HepG2 (cell line): ENCODE measurements around the gene TSEN54. TPM values are rescaled to one million over a fixed set of nuclear protein-coding genes. Genes with fewer than 3 reads are reported as not detected.

Experiments
- ATAC-seq: fragments of 200-7000 bp; cut with Tn5 transposase; 3 replicates; pipeline ENCODE4 v1.9.1; 2020; ENCODE audit warnings: mild to moderate bottlenecking, moderate library complexity
- BruUV-seq: library from RNA; stranded (reverse); fragments of 400-500 nt; replicated peaks from 2 replicates; lab custom pipeline; 2021; lab: Mats Ljungman, UMichigan
- CTCF ChIA-PET: fragments of 300-600 bp; formaldehyde crosslinking; extraction: SDS; loops from one replicate; lab custom pipeline; 2021; ENCODE audit warnings: low total read pairs, inconsistent platforms, low intra/inter-chr PET ratio; lab: Yijun Ruan, JAX
- POLR2A ChIA-PET: fragments of 350-600 bp; sonication (Branson Sonifier 250); formaldehyde crosslinking; loops from one replicate; lab custom pipeline; 2020; ENCODE audit warnings: antibody characterized with exemption, inconsistent platforms; lab: Yijun Ruan, JAX
- DNase-seq: peaks from one replicate; pipeline ENCODE4 v3.0.0-alpha.2; 2015; ENCODE audit warnings: low spot score
- FAIRE-seq: peaks from 3 replicates; lab custom pipeline; 2011; peaks lifted over from hg19 to GRCh38; lab: Jason Lieb, UNC
- H2AFZ ChIP-seq: one replicate; pipeline ENCODE4 v1.6.1; 2011; ENCODE audit warnings: low read length, inconsistent platforms
- H3K27ac ChIP-seq: fragments of 300-600 bp; 3 replicates; pipeline ENCODE4 v1.8.0; 2011; ENCODE audit warnings: mixed run types, mild to moderate bottlenecking, mixed read lengths, low read length, inconsistent platforms; ENCODE audit not compliant: insufficient read depth; ENCODE audit errors: extremely low read length
- H3K27me3 ChIP-seq, 2 experiments: fragments of 200-600 bp in 1 of 2; 2 replicates in 1 of 2; 3 replicates in 1 of 2; pipeline versions ENCODE4 v1.6.0 to v1.8.0; 2011; ENCODE audit warnings: low read length in 2 of 2, mild to moderate bottlenecking in 2 of 2, moderate library complexity in 2 of 2, inconsistent platforms in 1 of 2; ENCODE audit not compliant: insufficient read depth in 2 of 2, control insufficient read depth in 1 of 2
- H3K36me3 ChIP-seq, 2 experiments: fragments of 200-600 bp in 1 of 2; replicated peaks in 1 of 2; 2 replicates in 1 of 2; 3 replicates in 1 of 2; pipeline versions ENCODE4 v1.5.1 to v1.8.0; 2011; ENCODE audit warnings: low read length in 2 of 2, inconsistent platforms in 1 of 2; ENCODE audit not compliant: insufficient read depth in 2 of 2, control insufficient read depth in 1 of 2
- H3K4me1 ChIP-seq: 2 replicates; pipeline ENCODE4 v1.5.1; 2012; ENCODE audit warnings: low read length, inconsistent platforms; ENCODE audit not compliant: insufficient read depth
- H3K4me2 ChIP-seq: 2 replicates; pipeline ENCODE4 v1.6.0; 2011; ENCODE audit warnings: low read depth, low read length, inconsistent platforms
- H3K4me3 ChIP-seq, 3 experiments: fragments of 200-600 bp in 1 of 3; sonication (generic), shearing (Covaris generic) in 1 of 3; replicated peaks in 1 of 3; 2 replicates each; pipeline ENCODE4 v1.5.1; 2011 to 2016; ENCODE audit warnings: low read length in 3 of 3, inconsistent platforms in 2 of 3, low read depth in 2 of 3, mild to moderate bottlenecking in 2 of 3, control low read depth in 1 of 3, mixed read lengths in 1 of 3; ENCODE audit not compliant: insufficient read depth in 1 of 3
- H3K79me2 ChIP-seq: one replicate; pipeline ENCODE4 v1.6.1; 2011; ENCODE audit warnings: low read length, inconsistent platforms; ENCODE audit not compliant: insufficient read depth
- H3K9ac ChIP-seq: 2 replicates; pipeline ENCODE4 v1.6.0; 2011; ENCODE audit warnings: mild to moderate bottlenecking, low read depth, low read length, inconsistent platforms; ENCODE audit not compliant: insufficient read depth
- H3K9me3 ChIP-seq: 2 replicates; pipeline ENCODE4 v1.5.1; 2012; ENCODE audit warnings: mild to moderate bottlenecking, low read length
- H4K20me1 ChIP-seq: 2 replicates; pipeline ENCODE4 v1.6.0; 2011; ENCODE audit warnings: inconsistent platforms, mild to moderate bottlenecking, low read length, moderate library complexity; ENCODE audit not compliant: insufficient read depth
- EZH2 ChIP-seq: conservative IDR thresholded peaks from 2 replicates; pipeline ENCODE4 v1.6.1; 2012; ENCODE audit warnings: mild to moderate bottlenecking, low read depth, low read length, moderate library complexity
- MAFK ChIP-seq, 2 experiments: IDR thresholded peaks in 1 of 2; conservative IDR thresholded peaks in 1 of 2; 2 replicates each; pipeline ENCODE4 v1.6.1; 2011; ENCODE audit warnings: improper control_type of control experiment in 2 of 2, low read length in 2 of 2
- SAFB2 ChIP-seq: sonication (generic); formaldehyde crosslinking; IDR thresholded peaks from 2 replicates; pipeline ENCODE4 v1.5.1; 2020; ENCODE audit warnings: missing genetic modification reagents, low read depth, mild to moderate bottlenecking, borderline replicate concordance
- ZNF451 ChIP-seq: sonication (generic); formaldehyde crosslinking; IDR thresholded peaks from 2 replicates; pipeline ENCODE4 v1.5.0; 2020; ENCODE audit warnings: mild to moderate bottlenecking, missing genetic modification reagents
- ZNF713 ChIP-seq: sonication (generic); formaldehyde crosslinking; IDR thresholded peaks from 2 replicates; pipeline ENCODE4 v1.4.0; 2020; ENCODE audit warnings: mild to moderate bottlenecking, missing genetic modification reagents
- WGBS: methylation state at CpG from one replicate; pipeline ENCODE4 v1.1.6; 2017; ENCODE audit warnings: low lambda C conversion rate; 5-methylcytosine and 5-hydroxymethylcytosine counted together
- in situ Hi-C: cut with HindIII; loops from 2 replicates; pipeline ENCODE4 v1.10.0; 2017; ENCODE audit warnings: low pct_unique_long_range_greater_than_20kb; ENCODE audit not compliant: extremely low pct_ligation_motif_present
- intact Hi-C: fragments of 100-400 bp; cut with micrococcal nuclease; formaldehyde crosslinking; loops from one replicate; pipeline ENCODE4 v1.10.0; 2022; ENCODE audit not compliant: unreplicated experiment
- polyA plus RNA-seq, 8 experiments: library from polyadenylated mRNA; depleted of rRNA in 3 of 8; stranded (reverse) in 7 of 8; unstranded in 1 of 8; fragments of >200 nt; fragmentation: Illumina TruSeq in 4 of 8; extraction: Trizol in 4 of 8; gene quantifications; 2 replicates each; pipeline versions ENCODE4 v1.2.1 to v1.2.3, GENCODE V29; 2011 to 2016; ENCODE audit warnings: low read depth in 4 of 8, missing spikeins in 1 of 8, mixed read lengths in 1 of 8; ENCODE audit not compliant: insufficient read depth in 1 of 8
- total RNA-seq, 5 experiments: library from RNA; depleted of rRNA; stranded (reverse); fragments of >200 nt; fragmentation: Illumina TruSeq; extraction: Trizol; gene quantifications; 2 replicates each; pipeline ENCODE4 v1.2.3, GENCODE V29; 2016; ENCODE audit warnings: low read depth in 1 of 5
- TF ChIP-seq, protein P1 (sequence below): sonication (generic); formaldehyde crosslinking; IDR thresholded peaks from 2 replicates; pipeline ENCODE4 v1.5.0; 2020; ENCODE audit warnings: mild to moderate bottlenecking, missing genetic modification reagents
- TF ChIP-seq, protein P2 (sequence below): IDR thresholded peaks from 2 replicates; pipeline ENCODE4 v1.6.1; 2016; ENCODE audit warnings: missing biosample characterization, missing genetic modification reagents, low read depth
- TF ChIP-seq, protein P3 (sequence below): sonication (generic); formaldehyde crosslinking; IDR thresholded peaks from 2 replicates; pipeline ENCODE4 v1.4.0; 2020; ENCODE audit warnings: missing genetic modification reagents, low read depth, mild to moderate bottlenecking, borderline replicate concordance
- TF ChIP-seq, protein P4 (sequence below): sonication (generic); formaldehyde crosslinking; IDR thresholded peaks from 2 replicates; pipeline ENCODE4 v1.5.0; 2020; ENCODE audit warnings: missing genetic modification reagents

Gene TSEN54
- total and polyA plus RNA-seq, 2 of the 13 experiments (the other 11 are each of a cell fraction or from before 2014, with no cell fraction given): 62.9 to 63.3 TPM

DNA sequence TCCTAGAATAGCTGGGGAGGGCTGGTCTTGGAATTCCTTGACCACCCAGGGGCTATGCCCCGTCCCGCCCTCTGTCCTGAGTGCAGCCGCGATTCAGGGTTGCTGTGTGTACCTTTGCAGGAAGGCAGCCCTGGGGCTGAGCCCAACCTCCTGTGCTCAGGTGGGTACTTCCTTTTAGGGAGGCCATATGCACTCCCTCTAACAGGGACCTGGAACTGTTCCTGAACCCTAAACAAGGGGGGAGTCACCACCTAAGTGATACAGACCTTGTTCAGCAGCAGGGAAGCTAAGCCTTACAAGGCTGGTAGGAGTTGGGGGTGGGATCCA lies 33.8 kb downstream of the TSEN54 start:
- ChIA-PET POLR2A (interaction anchor here (0.9 to 2.7 kb wide), 8 partner anchors 9 to 230 kb away, joined by 3 to 28 read pairs (median 6); partner anchors contain the start of genes LLGL2 and TSEN54), CTCF (no interaction called here)
- WGBS: 38% methylated on average over 2 of the region's 4 CpGs
- TF ChIP-seq, protein P1, sequence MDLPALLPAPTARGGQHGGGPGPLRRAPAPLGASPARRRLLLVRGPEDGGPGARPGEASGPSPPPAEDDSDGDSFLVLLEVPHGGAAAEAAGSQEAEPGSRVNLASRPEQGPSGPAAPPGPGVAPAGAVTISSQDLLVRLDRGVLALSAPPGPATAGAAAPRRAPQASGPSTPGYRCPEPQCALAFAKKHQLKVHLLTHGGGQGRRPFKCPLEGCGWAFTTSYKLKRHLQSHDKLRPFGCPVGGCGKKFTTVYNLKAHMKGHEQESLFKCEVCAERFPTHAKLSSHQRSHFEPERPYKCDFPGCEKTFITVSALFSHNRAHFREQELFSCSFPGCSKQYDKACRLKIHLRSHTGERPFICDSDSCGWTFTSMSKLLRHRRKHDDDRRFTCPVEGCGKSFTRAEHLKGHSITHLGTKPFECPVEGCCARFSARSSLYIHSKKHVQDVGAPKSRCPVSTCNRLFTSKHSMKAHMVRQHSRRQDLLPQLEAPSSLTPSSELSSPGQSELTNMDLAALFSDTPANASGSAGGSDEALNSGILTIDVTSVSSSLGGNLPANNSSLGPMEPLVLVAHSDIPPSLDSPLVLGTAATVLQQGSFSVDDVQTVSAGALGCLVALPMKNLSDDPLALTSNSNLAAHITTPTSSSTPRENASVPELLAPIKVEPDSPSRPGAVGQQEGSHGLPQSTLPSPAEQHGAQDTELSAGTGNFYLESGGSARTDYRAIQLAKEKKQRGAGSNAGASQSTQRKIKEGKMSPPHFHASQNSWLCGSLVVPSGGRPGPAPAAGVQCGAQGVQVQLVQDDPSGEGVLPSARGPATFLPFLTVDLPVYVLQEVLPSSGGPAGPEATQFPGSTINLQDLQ (CRISPR knock-in tag): 0 out of 2 replicates have a peak, but pooled peaks have one; percentile 10
- no peak for TF ChIP-seq MAFK (conservative IDR thresholded peaks at IDR 0.05 in 1 of 2, IDR thresholded peaks at IDR 0.05 in 1 of 2; ENCODE audit: low read length in 2 of 2)
- no peak for TF ChIP-seq ZNF451 (CRISPR knock-in tag)
- TF ChIP-seq, protein P2, sequence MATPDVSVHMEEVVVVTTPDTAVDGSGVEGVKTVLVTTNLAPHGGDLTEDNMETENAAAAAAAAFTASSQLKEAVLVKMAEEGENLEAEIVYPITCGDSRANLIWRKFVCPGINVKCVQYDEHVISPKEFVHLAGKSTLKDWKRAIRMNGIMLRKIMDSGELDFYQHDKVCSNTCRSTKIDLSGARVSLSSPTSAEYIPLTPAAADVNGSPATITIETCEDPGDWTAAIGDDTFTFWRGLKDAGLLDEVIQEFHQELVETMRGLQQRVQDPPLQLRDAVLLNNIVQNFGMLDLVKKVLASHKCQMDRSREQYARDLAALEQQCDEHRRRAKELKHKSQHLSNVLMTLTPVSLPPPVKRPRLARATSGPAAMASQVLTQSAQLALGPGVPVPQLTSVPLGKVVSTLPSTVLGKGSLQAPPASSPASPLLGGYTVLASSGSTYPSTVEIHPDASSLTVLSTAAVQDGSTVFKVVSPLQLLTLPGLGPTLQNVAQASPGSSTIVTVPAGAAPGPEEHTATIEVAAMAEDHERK (CRISPR knock-in tag): no peak
- TF ChIP-seq EZH2: no peak
- TF ChIP-seq, protein P3, sequence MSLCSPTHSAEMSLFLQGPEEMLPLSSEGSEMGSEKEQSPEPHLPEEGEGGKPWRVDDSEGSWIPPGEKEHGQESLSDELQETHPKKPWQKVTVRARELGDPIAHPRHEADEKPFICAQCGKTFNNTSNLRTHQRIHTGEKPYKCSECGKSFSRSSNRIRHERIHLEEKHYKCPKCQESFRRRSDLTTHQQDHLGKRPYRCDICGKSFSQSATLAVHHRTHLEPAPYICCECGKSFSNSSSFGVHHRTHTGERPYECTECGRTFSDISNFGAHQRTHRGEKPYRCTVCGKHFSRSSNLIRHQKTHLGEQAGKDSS: no peak
- TF ChIP-seq ZNF713 (CRISPR knock-in tag): no peak
- 0 out of 2 replicates have a peak, but pooled peaks have one; percentile 7 for TF ChIP-seq SAFB2 (CRISPR knock-in tag)
- TF ChIP-seq, protein P4, sequence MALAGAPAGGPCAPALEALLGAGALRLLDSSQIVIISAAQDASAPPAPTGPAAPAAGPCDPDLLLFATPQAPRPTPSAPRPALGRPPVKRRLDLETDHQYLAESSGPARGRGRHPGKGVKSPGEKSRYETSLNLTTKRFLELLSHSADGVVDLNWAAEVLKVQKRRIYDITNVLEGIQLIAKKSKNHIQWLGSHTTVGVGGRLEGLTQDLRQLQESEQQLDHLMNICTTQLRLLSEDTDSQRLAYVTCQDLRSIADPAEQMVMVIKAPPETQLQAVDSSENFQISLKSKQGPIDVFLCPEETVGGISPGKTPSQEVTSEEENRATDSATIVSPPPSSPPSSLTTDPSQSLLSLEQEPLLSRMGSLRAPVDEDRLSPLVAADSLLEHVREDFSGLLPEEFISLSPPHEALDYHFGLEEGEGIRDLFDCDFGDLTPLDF (CRISPR knock-in tag): no peak
- Histone ChIP-seq H2AFZ (no peak overlapping the region), H3K36me3 (peaks cover 4 to 11% of the 10 kb centered on the region in 2 experiments; a peak in 3 of 5 replicates), H3K27ac (peak overlapping the region; percentile 66), H3K4me1 (peaks cover 60% of the 10 kb centered on the region), H3K9me3 (no peaks in the 10 kb centered on the region), H3K4me2 (peak overlapping the region; percentile 96), H3K9ac (peak overlapping the region; percentile 75), H3K27me3 (no peaks in the 10 kb centered on the region), H4K20me1 (no peaks in the 10 kb centered on the region), H3K4me3 (peak overlapping the region; percentile 43 to 72 (median 55); a peak in 4 of 6 replicates), H3K79me2 (no peaks in the 10 kb centered on the region)
- BruUV-seq: no TSS peak
- in situ Hi-C loops: no loop called here
- DNase-seq (no peak), FAIRE-seq (peak; percentile 23), ATAC-seq (peak; percentile 2; the same call in 1 of the 3 replicates)
- intact Hi-C loops: no loop called here
